Fibroblast of skin of left quadriceps (primary cell): ENCODE measurements around the gene AXIN1.
"Not testable (repeated sequence)": the region's sequence is repeated elsewhere in the genome, so short reads cannot be mapped to it uniquely, and the experiment has no call there.

Source experiments
- DNase-seq, 2 experiments: peaks; one replicate each; pipeline ENCODE4 v3.0.0-alpha.2; 2013; ENCODE audit warnings: low read depth in 2 of 2

AXIN1 gene

DNA sequence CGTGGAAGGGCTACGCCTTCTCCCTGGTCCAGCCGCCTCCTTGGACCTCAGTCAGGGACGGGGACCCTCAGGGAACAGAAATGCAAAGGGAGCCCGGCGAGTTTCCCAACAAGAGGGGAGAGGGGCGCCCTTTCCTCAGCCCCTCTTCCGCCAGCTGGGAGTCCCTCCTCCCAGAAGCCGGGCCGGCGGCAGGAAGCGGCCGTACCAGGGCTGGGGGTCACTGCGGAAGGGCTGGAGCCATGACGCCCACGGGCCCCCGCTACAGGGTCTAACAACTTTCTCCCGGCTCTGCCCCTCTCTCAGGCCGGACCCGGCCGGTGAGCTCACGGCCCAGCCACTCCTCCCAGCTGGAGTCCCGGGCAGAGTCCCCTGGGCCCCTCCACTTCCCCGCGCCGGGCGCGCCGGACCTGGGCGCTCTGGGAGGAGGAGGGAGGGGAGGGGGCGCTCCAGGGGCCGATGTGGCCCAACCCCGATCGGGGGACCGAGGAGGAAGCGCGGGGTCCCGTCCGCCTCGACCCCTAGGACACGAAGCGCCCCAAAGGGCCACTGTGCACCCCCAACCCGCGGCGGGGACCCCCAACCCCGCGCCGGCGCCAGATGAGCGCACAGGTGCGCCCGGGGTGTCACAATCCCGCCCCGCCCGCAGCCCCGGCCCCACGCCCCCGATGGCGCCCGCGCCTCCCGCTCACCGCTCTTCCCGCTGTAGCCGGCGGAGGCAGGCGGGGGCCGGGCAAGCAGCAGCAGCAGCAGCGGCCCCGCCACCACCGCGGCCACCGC, 28.7 kb upstream of the AXIN1 start:
- DNase-seq: no peak

DNA sequence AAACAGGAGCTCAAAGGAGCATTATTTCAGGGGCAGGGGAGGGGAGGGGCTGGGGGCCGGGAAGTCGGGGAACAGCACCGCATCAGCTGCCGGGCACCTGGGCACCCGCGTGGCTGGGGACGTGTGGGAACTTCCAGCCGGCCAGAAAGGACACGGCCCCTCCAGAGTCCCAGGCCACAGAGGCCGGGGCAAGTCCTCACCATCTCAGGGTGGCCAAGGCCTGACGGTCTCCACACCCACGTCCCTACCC, 28.2 kb upstream of the AXIN1 start:
- DNase-seq: no peak

DNA sequence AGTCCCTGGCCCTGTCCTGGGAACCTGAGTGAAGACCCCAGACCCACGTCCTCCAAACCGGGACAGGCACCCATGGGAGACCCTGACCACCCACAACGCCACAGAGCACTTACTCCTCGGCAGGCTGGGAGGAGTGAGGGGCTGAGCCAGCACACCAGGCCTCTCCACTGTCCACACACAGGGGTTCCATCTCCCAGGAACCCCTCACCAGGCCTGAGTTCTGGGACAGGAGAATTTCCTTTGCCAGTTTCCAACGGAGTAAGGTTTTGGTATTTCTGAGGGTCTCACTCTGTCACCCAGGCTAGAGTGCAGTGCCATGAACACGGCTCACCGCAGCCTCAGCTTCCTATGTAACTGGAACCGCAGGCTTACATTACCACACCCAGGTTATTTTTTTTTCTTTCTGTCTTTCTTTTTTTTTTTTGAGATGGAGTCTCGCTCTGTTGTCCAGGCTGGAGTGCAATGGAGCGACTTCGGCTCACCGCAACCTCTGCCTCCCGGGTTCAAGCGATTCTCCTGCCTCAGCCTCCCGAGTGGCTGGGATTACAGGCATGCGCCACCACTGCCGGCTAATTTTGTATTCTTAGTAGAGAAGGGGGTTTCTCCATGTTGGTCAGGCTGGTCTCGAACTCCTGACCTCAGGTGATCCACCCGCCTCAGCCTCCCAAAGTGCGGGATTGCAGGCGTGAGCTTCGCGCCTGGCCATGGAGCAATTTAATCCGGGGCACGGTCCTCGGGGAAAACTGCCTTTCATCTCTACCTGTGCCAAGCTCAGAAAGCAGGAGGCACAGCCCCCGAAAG, 27.6 kb upstream of the AXIN1 start:
- DNase-seq: no peak

DNA sequence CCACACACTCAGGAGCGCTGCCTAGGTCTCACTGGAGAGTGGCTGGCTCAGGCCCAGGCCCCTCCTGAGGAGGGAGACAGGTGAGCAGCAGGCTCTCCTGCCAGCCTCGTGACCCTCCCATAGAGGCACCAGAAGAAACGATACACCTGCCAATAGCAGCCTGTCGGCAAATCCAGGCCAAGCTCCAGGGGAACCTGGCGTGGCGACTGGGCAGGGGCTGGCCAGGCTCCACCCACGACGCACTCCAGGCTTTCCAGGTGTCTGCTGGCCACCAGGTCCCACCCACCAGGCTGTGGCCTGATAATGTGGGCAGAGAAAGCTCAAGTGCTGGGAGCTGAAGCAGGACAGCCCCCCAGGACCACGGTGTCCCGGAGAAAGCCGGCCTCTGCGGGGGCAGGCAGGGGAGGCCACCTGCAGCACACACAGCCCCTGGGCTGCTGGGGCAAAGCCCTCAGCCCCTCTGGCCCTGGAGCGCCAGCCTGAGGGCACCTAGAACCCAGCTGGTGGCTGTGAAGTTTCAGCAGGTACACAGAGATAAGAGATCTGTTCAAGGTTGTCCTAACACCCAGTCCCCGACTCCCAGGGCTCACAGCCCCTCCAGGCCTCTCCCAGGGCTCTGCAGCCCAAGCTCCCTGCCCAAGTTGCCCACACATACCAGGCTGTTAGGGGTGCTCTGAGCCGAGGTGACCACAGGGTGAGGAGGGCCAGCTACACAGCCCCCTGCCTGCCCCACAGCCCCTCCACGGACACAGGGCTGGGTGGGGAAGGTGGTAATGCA, 26.8 kb upstream of the AXIN1 start:
- no peak for DNase-seq

DNA sequence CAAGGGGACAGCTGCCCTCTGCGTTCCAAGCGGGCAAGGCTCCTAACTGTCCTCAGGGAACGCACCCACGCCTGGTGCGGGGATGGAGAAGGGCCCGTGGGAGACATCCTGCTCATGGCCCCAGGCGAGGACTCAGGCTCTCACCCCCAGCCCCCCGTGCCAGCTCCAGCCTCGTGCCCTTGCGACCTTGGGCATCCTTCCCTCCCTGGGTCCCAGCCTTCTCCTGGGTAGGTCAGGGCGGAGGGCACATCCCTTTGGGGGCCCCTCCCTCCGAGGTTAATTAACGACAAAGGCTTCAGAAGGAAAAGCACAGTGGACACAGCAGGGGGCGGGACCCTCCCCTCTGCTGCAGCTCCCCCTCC, 26.3 kb upstream of the AXIN1 start:
- no peak for DNase-seq

DNA sequence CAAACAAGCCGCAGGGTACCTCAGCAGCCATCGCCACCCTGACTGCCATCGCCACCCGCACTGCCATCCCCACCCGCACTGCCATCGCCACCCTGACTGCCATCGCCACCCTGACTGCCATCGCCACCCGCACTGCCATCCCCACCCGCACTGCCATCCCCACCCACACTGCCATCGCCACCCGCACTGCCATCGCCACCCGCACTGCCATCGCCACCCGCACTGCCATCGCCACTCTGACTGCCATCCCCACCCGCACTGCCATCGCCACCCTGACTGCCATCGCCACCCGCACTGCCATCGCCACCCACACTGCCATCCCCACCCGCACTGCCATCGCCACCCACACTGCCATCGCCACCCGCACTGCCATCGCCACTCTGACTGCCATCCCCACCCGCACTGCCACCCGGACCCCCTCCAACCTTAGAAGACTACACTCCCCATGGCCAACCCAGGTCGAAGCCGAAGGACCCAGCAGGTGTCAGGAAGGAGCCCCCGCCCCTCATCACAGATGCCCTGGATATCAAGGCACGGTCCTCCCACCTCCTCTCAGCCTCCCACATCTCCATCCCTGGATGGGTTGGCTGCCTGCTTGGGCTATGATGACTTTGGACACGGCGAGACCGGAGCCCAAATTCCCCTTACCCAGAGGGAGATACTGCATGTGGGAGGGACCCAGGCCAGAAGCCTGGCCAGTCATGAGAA, 25.7 kb upstream of the AXIN1 start:
- not testable (repeated sequence) for DNase-seq

DNA sequence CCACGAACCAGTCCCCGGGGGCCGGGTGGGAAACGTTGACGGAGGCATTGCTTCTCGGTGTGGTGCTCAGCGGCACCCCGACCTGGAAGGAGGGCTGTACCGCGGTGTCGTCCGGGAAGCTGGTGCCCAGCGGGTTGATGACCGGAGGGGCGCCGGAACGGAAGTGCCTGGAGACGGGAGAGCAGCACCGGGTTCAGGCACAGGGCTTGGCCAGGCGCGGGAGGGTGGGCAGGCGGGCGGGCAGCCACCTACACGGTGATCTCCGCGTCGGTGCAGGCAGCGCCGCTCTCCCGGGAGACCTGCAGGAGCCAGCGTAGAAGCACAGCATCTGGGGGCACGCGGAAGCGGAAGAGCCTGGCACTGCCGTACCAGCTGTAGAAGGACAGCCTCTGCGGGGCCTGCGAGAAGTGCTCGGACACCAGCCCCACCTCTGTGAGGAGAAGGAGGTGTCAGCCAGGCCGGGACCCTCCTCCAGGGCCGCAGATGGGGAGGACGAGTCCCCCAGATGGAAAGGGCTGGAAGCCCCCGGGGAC, 25.0 kb upstream of the AXIN1 start:
- no peak for DNase-seq

DNA sequence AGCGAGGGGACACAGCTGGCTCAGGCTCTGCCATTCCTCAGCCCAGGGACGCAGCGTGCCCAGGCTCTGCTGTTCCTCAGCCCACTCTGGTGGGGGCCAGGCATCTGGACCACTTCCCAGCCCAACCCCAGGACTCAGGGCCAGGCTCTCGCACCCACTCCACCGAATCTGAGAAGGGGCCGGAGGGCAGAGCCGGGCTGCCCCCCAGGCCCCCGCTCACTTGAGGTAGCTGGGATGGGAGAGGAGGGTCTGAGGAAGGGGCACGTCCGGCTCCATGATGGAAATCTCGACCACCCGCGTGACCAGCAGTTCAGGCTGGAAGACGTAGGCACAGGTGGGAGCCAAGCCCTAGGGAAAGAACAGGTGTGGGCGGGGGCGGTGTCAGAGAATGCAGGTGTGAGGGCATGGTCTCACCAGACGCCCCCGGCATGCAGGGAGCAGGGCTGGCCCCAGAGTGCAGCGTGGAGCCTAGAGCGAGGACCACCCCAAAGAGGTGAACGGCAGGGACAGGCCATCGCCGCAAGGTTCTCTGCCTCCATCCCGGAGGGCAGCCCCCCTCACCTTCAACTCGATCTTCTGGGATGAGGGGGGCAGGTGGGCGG, 24.4 kb upstream of the AXIN1 start:
- no peak for DNase-seq

DNA sequence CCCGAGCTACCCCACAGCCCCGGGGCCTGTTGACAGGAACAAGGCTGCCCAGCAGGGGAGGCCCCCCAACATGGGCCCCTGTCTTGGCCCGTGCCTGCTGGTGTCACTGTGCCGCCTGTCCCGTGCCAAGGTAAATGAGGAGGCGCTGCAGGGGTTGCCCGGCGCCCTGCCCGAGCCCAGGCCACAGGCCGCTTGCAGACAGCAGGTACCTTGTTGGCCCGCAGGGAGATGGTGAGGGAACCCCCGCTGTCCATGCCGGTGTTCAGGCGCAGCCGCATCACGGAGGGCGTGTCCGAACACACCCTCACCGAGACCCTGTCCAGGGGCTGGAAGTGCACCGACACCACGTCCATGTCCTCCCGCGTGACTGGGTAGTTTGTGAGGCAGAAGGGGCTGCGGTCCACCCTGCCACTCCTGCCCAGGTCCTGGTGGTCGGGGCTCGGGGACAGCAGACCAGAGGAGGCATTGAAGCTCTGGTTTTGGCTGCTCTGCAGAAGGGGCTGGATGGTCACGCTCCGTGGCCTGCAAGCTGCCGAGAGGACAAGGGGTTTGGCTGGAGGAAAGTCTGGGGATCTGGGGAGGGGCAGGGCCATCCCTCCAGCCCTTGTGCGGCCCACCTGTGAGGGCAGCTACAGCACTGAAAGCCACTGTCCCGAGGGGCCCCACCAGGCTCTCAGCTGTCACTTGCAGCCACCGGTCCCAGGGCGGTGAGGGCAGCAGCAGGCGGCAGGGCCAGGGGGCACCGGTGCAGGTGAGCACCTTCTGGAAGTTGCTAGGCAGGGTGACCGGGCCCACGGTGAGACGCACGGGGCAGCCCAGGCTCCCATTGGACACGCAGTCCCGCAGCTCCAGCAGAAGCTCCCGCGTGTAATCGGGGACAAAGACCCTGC, 23.6 kb upstream of the AXIN1 start:
- DNase-seq: no peak

DNA sequence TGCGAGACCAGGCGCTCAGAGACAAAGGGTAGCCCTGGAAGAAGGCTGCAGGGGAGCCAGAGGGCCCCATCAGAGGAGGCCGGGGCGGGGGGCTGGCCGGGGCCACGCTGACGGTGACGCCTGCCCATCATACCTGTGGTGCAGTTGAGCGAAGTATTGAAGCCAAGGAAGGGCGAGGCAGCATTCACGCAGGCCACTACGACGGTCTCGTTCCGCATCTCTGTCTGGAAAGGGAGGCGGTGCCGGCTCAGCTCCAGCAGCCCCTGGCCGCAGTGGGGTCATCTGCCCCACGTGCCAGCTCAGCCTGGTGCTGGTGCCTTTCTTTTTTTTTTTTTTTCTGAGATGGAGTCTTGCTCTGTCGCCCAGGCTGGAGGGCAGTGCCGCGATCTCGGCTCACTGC, 22.7 kb upstream of the AXIN1 start:
- no peak for DNase-seq

DNA sequence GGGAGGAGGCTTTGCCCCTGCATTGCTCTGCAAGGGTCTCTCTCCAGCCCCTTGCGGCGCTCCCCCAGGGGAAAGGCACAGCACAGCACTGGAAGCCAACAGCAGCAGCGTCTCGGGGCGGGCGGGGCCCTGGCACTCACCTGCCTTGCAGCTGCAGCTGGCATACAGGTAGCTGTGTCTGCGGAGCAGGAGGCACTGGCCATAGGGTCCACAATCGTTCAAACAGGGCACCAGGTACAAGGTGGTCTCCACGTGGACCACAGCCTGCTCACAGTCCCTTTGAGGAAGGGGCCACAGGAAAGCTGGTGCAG, 22.0 kb upstream of the AXIN1 start:
- no peak for DNase-seq

DNA sequence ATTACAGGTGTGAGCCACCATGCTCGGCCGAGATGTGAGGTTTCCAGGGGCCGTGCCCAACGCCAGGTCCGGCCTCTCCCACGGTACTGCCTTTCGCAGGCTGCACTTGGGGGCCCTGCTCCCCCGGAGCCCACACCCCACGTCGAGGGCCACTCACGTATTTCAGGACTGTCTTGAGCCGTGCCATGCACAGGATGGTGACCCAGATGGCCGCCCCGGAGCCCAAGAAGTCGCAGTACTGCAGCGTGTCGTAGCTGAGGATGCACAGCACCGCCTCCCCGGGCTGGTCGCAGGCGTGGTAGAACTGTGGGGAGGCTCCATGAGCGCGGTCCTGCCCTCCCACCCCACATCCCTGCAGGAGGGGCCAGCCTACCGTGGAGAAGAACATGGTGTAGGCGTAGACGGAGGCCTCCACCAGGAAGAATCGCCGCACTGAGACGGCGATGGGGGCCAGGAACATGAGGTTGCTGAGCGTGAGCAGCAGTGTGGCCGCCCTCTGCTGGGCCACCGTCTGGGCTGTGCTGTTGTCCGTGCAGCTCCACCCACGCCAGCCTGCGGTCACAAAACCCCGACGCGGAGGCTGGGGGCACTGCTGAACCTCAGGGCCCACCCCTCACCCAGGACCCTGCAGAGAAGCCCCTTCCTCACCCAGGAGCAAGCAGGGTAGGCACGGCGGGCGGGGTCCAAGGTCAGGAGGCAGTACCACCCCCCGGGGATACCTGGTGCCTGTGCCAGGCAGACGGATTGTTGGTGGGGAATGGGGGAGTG, 21.5 kb upstream of the AXIN1 start:
- no peak for DNase-seq

DNA sequence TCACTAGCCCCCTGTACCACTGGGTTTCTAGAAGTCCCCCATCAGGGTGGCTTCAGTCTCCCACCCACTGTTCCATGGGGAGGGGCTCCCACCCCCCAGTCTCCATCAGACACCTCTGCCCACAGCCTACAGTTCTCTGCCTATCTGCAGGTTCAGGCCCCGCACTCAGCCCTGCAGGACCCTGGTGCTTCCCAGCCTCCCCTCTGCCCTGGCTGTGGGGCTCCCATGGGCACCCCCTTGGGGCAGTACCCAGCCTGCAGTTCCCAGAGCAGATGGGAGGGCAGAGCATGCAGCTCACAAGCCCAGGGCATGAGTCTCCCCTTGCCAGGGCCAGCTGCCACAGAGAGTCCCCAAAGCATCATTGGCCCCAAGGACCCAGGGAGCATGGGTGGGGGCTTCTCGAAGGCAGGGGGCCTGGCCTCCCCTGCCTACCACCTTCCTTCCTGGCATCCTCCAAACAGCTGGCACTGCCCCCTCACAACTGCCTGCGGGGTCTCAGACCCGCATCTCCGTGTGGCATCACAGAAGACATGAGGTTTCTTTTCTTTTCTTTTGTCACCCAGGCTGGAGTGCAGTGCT, 20.6 kb upstream of the AXIN1 start:
- no peak for DNase-seq

DNA sequence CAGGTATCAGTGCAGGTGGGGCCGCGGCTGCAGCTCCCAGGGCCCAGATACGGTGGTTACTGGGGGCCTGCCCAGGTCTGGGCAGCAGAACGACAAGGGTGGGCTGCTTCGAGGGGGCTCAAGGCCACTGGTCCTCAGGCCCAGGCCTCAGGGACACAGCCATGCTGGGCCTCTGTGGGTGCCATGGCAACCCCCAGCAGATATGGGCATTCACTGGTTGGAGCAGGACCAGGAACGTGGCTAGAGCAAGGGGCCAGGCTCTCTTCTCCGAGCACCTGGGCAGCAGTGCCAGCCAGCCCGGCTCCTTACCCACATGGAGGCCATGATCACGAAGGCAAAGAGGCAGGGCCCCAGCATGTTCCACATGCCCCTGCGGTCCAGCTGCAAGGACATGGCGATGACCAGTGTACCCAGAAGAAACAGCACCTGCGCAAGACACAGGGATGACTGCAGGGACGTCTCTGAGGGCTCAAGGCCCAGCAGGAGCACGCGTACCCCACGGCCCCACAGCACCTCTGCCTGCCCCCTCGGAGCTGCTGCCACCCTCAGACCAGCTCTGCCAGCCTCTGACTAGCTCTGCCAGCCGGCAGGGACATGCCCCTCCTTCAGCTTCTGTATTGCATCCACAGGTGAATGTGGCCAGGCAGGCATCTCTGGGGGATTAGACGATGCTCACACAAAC, 19.9 kb upstream of the AXIN1 start:
- no peak for DNase-seq

DNA sequence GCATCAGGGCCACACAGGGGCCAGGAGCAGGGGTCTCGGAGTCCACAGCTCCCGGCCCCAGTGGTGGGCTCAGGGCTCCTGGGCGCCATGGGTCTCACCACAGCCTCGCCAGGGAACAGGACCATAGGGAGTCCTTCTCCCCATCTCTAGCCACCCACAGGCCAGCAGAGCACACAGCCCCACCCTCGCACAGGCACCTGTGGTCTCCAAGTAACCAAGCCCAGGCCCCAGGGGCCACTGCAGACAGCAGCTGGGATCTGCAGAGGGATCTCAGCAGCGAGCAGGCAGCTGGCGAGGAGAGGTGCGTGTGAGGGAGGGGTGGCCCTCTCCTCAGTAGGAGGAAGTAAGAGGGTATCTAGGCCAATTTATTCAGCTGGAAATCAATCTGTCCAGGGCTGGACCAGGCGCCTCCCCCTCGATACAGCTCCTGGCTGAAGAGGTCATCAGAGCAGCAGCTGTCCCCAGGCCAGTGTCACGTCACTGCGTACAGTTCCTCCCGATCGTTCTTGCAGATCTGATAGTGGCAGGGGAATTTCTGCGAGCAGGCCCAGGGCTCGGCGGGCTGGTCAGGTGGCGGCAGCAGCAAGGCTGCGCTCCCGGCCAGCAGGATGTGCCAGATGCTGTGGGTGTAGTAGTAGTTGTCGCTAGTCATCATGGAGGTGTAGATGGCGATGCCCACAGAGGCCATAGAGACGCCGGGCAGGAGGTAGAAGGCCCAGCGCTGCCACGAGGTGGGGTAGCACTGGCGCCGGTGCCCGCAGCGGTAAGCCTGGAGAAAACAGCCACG, 19.2 kb upstream of the AXIN1 start:
- no peak for DNase-seq

DNA sequence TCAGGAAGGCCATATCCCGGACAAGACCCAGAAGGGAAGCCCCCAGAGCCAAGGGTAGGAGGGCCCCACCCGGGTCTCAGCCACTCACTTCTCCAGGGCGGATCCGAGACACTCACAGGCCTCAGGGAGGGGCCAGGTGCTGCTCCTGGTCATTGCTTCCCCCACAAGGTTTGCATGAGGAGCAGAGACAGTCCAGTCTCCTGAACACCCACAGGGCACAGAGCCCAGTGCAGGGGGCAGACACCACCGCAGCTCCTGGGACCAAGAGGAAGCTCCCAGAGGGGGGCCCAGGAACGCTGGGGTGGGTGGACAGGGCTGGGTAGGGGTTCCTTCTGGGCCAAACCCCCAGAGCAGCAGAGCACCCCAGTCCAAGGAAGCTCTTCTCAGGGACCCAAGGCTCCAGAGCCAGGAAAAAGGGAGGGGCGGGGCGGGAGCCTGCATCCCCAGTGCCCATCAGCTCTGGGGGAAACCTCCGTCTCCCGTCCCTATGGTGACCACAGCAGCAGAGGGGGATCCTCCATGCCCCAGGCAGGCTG, 18.5 kb upstream of the AXIN1 start:
- no peak for DNase-seq

DNA sequence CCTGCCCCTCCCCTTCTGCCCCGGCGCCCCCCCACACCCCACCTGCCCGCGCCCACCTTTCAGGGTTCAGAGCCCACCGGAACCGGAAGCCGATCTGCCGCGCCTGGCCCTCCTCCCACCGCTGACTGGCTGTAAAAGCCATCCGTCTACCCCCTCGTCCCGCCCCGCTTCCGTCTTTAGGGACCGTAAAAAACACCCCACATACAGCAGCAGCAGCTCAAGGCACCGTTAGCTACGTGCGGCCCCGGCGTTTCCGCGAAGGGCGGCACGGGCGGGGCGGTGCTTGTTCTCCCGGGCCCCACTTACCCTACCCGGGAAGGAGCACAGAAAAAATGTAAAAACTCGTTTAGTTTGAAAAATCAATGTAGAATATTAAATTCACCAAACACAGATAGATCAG, 17.9 kb upstream of the AXIN1 start, which contains the start of gene MRPL28:
Gene MRPL28 (minus strand): TSS at position 96 of the 400 bp plus-strand sequence. CDS start 320 bp downstream, outside the sequence.
- peak; percentile 87 to 89 for DNase-seq
